HG03039 (cell line): Measurements from ENCODE around the gene FLII.

Experiments
- ATAC-seq: cut with Tn5 transposase; IDR thresholded peaks from one replicate; pipeline ENCODE4 v1.9.1; 2021; ENCODE audit warnings: mild to moderate bottlenecking, moderate library complexity; ENCODE audit not compliant: unreplicated experiment

Gene FLII

GRCh38 chr17:18245038-18245776 lies 13.3 kb downstream of the FLII start:
- no peak for ATAC-seq

GRCh38 chr17:18241229-18241871 lies 17.2 kb downstream of the FLII start:
- no peak for ATAC-seq

- no peak for ATAC-seq
Observed at GRCh38 chr17:18240449-18240848, 18.1 kb downstream of the FLII start.

- no peak for ATAC-seq
Observed at GRCh38 chr17:18238299-18238698, 20.2 kb downstream of the FLII start.

GRCh38 chr17:18237461-18237860 lies 21.1 kb downstream of the FLII start:
- no peak for ATAC-seq

GRCh38 chr17:18236494-18236893 lies 22.0 kb downstream of the FLII start:
- ATAC-seq, result no peak

- ATAC-seq, result no peak
Observed at GRCh38 chr17:18235743-18236256, 22.7 kb downstream of the FLII start.

- ATAC-seq, result no peak
Observed at GRCh38 chr17:18234853-18235380, 23.6 kb downstream of the FLII start.

- ATAC-seq, result no peak
Observed at GRCh38 chr17:18233803-18234518, 24.6 kb downstream of the FLII start.

GRCh38 chr17:18231164-18231563 lies 27.4 kb downstream of the FLII start:
- ATAC-seq, result no peak

- ATAC-seq, result no peak
Observed at GRCh38 chr17:18230288-18231141, 28.0 kb downstream of the FLII start.

GRCh38 chr17:18229771-18230170 lies 28.8 kb downstream of the FLII start:
- ATAC-seq, result no peak

GRCh38 chr17:18229254-18229653 lies 29.3 kb downstream of the FLII start:
- ATAC-seq, result no peak

- no peak for ATAC-seq
Observed at GRCh38 chr17:18228176-18228682, 30.3 kb downstream of the FLII start.

- ATAC-seq, result no peak
Observed at GRCh38 chr17:18227635-18228034, 30.9 kb downstream of the FLII start.

GRCh38 chr17:18226284-18226945 lies 32.1 kb downstream of the FLII start:
- ATAC-seq, result no peak

- peak; percentile 3 for ATAC-seq
Observed at GRCh38 chr17:18225642-18226283, 32.8 kb downstream of the FLII start.

- ATAC-seq, result peak; percentile 87
Observed at GRCh38 chr17:18225121-18225641, 33.4 kb downstream of the FLII start, which contains the start of gene LLGL1. Gene LLGL1 (plus strand): TSS chr17:18225635. CDS start chr17:18225683, 48 bp downstream.
